Bronchial epithelial cell (primary cell): ENCODE data around the gene AP3D1. TPM values are rescaled to one million over a fixed set of nuclear protein-coding genes. Genes with fewer than 3 reads are reported as not detected.

Experiments used
- DNase-seq: peaks from one replicate; pipeline ENCODE4 v3.0.0-alpha.2; 2010; ENCODE audit warnings: low read depth
- FAIRE-seq: peaks from 2 replicates; lab custom pipeline; 2011; peaks lifted over from hg19 to GRCh38; lab: Jason Lieb, UNC
- H3K27me3 ChIP-seq: 2 replicates; pipeline ENCODE4 v1.5.1; 2011; ENCODE audit warnings: low read length; ENCODE audit not compliant: control insufficient read depth, insufficient read depth
- H3K36me3 ChIP-seq: 2 replicates; pipeline ENCODE4 v1.5.1; 2011; ENCODE audit warnings: low read length; ENCODE audit not compliant: control insufficient read depth, insufficient read depth
- H3K4me3 ChIP-seq: 2 replicates; pipeline ENCODE4 v1.5.1; 2011; ENCODE audit warnings: mild to moderate bottlenecking, low read depth, low read length, control low read depth
- total RNA-seq: library from RNA; depleted of rRNA; stranded (reverse); fragments of >200 nt; gene quantifications from 2 replicates; pipeline ENCODE4 v1.2.1, GENCODE V29; 2014
- TF ChIP-seq, protein P1 (sequence below): IDR thresholded peaks from 2 replicates; pipeline ENCODE4 v1.5.1; 2011; ENCODE audit warnings: mild to moderate bottlenecking, moderate library complexity, low read length, control low read depth, inconsistent platforms; ENCODE audit not compliant: insufficient read depth, severe bottlenecking

Gene AP3D1
- total RNA-seq, 1 donor from 2014 or later, result 72.1 TPM

DNA sequence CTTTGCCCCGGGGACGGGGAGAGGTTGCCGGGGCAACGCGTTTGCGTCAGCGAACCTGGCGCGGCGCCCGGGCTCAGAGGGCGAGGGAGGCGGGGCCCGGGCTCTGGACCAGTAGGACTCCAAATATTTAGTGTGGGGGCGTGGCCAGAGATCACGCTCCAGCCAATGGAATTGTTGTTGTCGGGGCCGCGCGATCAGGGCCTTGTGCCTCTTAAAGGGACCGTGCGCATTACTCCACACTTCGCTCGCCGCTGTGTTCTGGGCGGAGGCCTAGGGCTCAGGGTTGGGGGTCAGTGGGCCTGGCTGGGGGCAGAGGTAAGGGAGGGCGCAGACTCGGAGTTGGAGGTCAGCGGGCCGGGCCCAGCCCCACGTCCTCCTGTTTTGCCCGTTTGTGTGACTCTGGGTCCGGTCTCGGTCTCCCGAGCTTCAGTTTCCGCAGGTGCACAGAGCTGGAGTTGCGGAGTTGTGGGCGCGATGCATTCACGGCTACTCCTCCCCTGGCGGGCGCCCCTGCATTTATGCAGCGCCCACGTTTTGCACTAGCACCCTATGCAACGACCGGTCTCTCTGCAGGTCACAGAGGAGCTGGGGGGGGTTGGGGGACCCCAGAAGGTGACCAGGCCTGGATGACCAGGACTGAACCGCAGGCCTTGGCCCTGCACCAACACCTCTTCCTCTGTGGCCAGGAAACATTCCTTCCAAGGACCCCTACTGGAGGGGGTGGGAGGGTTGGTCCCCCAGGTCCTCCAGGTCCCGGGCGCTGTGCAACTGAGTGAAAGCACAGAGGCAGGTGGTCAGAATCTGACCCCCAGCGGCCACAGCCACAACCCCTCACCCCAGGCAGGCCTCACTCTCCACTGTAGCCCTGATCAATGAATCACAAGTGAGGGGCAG lies 89.6 kb downstream of the AP3D1 start:
- TF ChIP-seq, protein P1, sequence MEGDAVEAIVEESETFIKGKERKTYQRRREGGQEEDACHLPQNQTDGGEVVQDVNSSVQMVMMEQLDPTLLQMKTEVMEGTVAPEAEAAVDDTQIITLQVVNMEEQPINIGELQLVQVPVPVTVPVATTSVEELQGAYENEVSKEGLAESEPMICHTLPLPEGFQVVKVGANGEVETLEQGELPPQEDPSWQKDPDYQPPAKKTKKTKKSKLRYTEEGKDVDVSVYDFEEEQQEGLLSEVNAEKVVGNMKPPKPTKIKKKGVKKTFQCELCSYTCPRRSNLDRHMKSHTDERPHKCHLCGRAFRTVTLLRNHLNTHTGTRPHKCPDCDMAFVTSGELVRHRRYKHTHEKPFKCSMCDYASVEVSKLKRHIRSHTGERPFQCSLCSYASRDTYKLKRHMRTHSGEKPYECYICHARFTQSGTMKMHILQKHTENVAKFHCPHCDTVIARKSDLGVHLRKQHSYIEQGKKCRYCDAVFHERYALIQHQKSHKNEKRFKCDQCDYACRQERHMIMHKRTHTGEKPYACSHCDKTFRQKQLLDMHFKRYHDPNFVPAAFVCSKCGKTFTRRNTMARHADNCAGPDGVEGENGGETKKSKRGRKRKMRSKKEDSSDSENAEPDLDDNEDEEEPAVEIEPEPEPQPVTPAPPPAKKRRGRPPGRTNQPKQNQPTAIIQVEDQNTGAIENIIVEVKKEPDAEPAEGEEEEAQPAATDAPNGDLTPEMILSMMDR, result no peak

DNA sequence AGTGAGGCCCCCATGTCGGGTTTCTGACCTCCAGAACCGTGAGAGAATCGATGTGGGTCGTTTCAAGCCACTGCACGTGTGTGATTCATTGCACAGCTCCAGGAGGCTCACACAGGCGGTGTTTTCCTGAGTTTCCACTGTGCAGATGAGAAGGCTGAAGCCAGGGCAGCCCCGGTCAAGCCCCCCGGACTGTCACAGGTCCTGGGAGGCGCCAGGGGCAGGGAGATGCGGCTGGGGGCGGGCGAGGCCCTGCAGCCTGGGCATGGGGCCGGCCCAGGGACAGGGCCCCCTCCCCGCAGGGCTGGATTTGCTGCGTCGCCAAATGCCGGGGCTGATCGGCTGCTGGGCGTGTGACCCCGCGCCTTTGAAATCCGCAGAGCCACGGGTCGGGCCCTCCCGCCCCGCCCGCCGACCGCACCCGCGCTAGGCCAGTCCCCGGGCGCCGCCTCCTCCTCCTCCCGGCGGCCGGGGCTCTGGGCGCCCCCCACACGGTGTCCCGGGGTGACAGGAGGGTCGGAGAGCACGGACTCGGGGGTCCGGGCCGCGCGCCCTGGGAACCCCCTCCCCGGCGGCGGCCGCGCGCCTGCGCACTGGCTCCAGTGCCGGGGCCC lies 90.4 kb downstream of the AP3D1 start:
- Histone ChIP-seq H3K36me3 (no peaks in the 10 kb centered on the region), H3K4me3 (peak overlapping the region; percentile 41), H3K27me3 (no peaks in the 10 kb centered on the region)
- FAIRE-seq (no peak), DNase-seq (peak; percentile 56)
- TF ChIP-seq, protein P1, result no peak

More for the DNA sequence above, 89.6 kb downstream of the AP3D1 start:
- Histone ChIP-seq H3K27me3 (no peaks in the 10 kb centered on the region), H3K36me3 (no peaks in the 10 kb centered on the region), H3K4me3 (peak overlapping the region; percentile 45)
- no peak for FAIRE-seq
- DNase-seq, result peak; percentile 86

DNA sequence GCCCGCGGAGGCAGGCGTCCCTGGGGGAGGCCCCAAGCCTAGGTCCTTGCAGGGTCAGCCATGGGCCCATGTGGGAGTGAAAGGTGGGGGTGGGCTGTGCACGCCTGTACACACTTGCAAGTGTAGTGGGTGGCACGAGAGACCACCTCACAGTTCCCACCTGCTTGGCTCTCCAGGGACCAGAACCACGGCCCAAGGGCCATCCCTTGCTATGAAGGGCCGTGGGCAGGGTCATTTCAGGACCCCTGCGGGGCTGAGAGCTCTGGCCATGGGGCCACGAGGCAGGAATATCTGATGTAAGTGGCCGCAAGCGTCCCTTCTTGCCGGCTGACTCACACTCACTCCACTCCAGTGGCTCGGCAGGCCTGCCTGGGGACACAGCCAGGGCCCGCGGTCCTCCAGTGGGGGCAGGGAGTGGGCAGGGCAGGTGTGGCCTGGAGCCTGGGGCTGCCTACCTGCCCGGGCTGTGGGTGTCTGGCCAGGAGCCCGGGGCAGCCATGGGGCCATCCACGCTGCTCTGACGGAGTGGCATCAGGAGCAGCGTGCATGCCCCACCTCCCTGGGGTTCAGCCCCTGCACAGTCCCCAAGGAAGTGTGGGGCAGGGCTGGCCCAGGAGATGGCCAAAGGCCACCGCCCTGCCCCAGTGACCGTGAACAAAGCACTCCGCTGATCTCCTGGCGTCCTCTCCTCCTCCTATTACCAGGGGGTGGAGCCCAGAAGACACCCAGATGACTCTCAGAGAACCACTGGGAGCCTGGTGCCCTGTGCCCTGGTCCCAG lies 91.8 kb downstream of the AP3D1 start:
- no peak for FAIRE-seq
- Histone ChIP-seq H3K4me3 (no peak overlapping the region), H3K27me3 (no peaks in the 10 kb centered on the region), H3K36me3 (no peaks in the 10 kb centered on the region)
- DNase-seq, result peak; percentile 28
- TF ChIP-seq, protein P1, result no peak

DNA sequence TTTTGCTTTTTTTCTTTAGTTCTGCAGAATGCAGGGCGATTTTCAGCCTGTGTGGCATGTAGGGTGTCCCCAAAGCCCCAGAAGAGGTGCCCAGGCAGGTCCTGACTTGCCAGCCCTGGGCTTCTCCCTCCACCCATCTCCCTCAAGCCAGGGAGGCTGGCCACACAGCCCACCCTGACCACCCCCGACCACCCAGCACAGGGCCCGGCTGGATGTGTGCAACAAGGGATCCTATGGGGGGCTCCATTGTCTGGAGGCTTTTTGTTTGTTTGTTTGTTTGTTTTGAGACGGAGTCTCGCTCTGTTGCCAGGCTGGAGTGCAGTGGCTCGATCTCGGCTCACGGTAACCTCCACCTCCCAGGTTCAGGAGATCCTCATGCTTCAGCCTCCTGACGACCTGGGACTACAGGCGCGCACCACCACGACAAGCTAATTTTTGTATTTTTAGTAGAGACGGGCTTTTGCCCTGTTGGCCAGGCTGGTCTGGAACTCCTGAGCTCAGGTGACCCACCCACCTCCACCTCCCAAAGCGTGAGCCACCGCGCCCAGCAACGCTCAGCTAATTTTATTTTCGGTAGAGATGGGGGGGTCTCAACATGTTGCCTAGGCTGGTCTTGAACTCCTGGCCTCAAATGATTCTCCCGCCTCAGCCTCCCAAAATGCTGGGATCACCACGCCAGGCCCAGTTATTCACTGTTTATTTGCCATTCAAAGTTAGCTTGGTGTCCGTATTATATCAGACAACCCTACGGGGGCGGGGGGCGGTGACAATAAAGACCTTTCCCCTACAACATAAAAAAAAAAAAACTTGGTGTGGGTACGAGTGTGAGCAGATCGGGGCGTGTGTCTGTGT lies 92.6 kb downstream of the AP3D1 start:
- Histone ChIP-seq H3K36me3 (no peaks in the 10 kb centered on the region), H3K4me3 (no peak overlapping the region), H3K27me3 (no peaks in the 10 kb centered on the region)
- DNase-seq (no peak), FAIRE-seq (no peak)
- TF ChIP-seq, protein P1, result no peak
